ENCODE measurements around the gene RFTN2.
A peak's percentile ranks its signal among the peaks of the same experiment; 100 is the strongest.

RFTN2 gene

DNA sequence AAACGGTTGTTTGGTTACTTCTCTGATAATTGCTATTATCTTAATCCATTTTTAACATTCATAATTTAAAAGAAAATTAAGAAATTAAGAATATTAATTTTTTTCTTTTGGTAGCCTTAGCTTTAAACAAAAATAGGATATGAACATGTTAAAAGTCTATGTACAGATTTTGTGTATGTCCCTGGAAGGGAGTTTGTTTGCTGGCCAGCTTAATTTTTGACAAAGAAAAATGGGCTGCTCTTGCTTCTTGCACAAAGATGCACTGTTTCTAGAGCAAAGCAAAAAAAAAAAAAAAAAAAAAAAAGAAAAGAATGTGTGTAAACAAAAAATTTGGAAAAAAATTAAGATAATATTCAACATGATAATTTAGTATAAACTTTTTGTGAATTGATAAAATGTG lies 1.3 kb downstream of the RFTN2 start:
- Histone ChIP-seq H3K9me3 (ENCODE audit: control insufficient read depth, insufficient read depth, low read length) (no peaks in the 10 kb centered on the region), H3K27ac (ENCODE audit: low read depth, low read length) (no peak overlapping the region), H3K36me3 (ENCODE audit: control insufficient read depth, insufficient read depth, low read length) (no peaks in the 10 kb centered on the region), H3K9ac (ENCODE audit: low read depth, low read length) (no peak overlapping the region), H3K4me3 (ENCODE audit: low read depth, low read length) (no peak overlapping the region), H3K4me1 (ENCODE audit: control insufficient read depth, insufficient read depth, low read length) (peaks cover 29% of the 10 kb centered on the region), H3K27me3 (ENCODE audit: control insufficient read depth, insufficient read depth, low read length) (no peaks in the 10 kb centered on the region)

DNA sequence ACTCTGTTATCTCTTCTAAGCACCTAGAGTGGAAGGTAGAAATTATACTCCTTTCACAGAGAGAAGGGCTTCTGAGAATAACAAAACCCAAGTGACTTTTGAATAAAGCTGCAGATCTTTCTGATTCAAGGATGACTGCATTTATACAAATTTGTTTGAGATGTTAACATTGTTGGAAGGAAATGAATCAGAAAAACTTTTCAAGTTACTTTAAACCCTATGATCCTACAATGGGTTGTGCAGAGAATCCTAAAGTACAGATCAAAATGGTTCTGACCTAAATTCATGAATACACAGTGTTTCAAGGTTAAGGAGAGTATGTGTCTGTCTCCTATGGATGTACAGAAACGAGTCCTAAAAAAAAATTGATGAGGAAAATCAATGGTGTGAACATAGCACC lies 1.8 kb downstream of the RFTN2 start:
- no peaks in the 10 kb centered on the region for H3K9me3 ChIP-seq (ENCODE audit: control insufficient read depth, insufficient read depth, low read length)
- H3K4me1 ChIP-seq (ENCODE audit: control insufficient read depth, insufficient read depth, low read length) = peaks cover 29% of the 10 kb centered on the region
- no peaks in the 10 kb centered on the region for H3K36me3 ChIP-seq (ENCODE audit: control insufficient read depth, insufficient read depth, low read length)
- H3K9ac ChIP-seq (ENCODE audit: low read depth, low read length) = no peak overlapping the region
- H3K4me3 ChIP-seq (ENCODE audit: low read depth, low read length) = no peak overlapping the region
- H3K27ac ChIP-seq (ENCODE audit: low read depth, low read length) = no peak overlapping the region
- no peaks in the 10 kb centered on the region for H3K27me3 ChIP-seq (ENCODE audit: control insufficient read depth, insufficient read depth, low read length)

DNA sequence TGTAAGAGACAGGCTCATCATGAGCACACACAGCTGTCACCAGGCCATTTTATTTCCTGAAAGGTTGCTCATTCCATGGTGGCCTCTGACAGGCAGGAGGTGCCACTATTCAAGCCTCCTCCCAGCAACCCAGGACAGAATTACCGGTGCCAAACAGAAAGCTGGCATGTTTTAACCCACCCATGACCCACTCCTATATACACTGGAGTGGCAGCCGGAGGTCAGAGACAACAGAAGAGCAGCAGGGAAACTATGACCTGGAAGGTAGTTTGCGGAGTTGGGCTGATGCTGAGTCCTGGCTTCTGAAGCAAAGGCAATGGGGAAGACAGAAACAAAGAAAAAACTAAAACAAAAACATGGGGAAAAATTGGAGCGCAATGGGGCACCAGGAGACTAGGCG lies 2.3 kb downstream of the RFTN2 start:
- H3K4me3 ChIP-seq (ENCODE audit: low read depth, low read length) = no peak overlapping the region
- no peaks in the 10 kb centered on the region for H3K27me3 ChIP-seq (ENCODE audit: control insufficient read depth, insufficient read depth, low read length)
- H3K9ac ChIP-seq (ENCODE audit: low read depth, low read length) = no peak overlapping the region
- H3K27ac ChIP-seq (ENCODE audit: low read depth, low read length) = no peak overlapping the region
- H3K9me3 ChIP-seq (ENCODE audit: control insufficient read depth, insufficient read depth, low read length) = no peaks in the 10 kb centered on the region
- peaks cover 29% of the 10 kb centered on the region for H3K4me1 ChIP-seq (ENCODE audit: control insufficient read depth, insufficient read depth, low read length)
- H3K36me3 ChIP-seq (ENCODE audit: control insufficient read depth, insufficient read depth, low read length) = no peaks in the 10 kb centered on the region

DNA sequence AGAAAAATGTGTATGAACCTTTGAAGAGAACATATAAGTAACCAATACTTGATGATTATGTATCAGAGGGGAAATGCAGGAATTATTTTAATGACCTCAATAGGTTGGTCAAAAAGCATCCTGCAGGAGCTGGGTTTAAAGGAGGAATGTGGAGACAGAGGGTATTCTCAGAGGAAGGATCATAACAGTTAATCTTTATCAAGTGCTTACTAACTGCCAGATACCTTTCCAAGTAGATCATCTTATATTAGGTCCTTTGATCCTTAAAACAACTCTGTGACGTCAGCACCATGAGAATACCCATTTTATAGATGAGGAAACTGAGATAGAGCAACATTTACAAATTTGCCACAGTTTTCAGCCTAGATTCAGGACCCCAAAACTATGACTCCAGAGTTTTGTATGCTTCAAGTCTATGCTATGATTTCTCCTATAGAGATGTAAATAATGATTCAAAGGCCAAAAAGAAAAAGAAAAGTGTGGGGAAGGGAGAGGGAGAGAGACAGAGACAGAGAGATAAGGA lies 3.0 kb downstream of the RFTN2 start:
- Histone ChIP-seq H3K9ac (ENCODE audit: low read depth, low read length) (no peak overlapping the region), H3K4me3 (ENCODE audit: low read depth, low read length) (no peak overlapping the region), H3K9me3 (ENCODE audit: control insufficient read depth, insufficient read depth, low read length) (no peaks in the 10 kb centered on the region), H3K4me1 (ENCODE audit: control insufficient read depth, insufficient read depth, low read length) (peaks cover 32% of the 10 kb centered on the region), H3K27me3 (ENCODE audit: control insufficient read depth, insufficient read depth, low read length) (no peaks in the 10 kb centered on the region), H3K36me3 (ENCODE audit: control insufficient read depth, insufficient read depth, low read length) (no peaks in the 10 kb centered on the region), H3K27ac (ENCODE audit: low read depth, low read length) (no peak overlapping the region)

DNA sequence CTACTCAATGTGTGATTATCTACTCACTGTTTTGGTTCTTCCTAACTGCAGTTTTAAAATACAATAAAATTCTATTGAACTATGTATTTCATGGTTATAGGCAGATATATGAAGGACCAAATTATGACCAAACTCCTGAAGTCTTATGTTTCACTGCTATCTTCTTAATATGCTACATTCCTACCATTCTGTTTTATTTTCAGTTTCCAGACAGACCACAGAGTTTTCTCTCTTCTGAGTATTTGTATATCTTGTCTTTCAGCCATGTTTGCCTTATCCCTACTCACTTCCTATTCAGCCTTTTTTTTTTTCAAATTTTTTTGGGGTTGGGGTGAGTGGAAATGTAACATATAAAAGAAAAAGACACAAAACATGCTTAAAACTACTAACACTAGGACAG lies 6.3 kb downstream of the RFTN2 start:
- no peaks in the 10 kb centered on the region for H3K27me3 ChIP-seq (ENCODE audit: control insufficient read depth, insufficient read depth, low read length)
- no peak overlapping the region for H3K4me3 ChIP-seq (ENCODE audit: low read depth, low read length)
- H3K9me3 ChIP-seq (ENCODE audit: control insufficient read depth, insufficient read depth, low read length) = peaks cover 5% of the 10 kb centered on the region; the same call in 1 of the 2 replicates
- peaks cover 18% of the 10 kb centered on the region for H3K4me1 ChIP-seq (ENCODE audit: control insufficient read depth, insufficient read depth, low read length)
- no peaks in the 10 kb centered on the region for H3K36me3 ChIP-seq (ENCODE audit: control insufficient read depth, insufficient read depth, low read length)
- no peak overlapping the region for H3K27ac ChIP-seq (ENCODE audit: low read depth, low read length)
- H3K9ac ChIP-seq (ENCODE audit: low read depth, low read length) = no peak overlapping the region

DNA sequence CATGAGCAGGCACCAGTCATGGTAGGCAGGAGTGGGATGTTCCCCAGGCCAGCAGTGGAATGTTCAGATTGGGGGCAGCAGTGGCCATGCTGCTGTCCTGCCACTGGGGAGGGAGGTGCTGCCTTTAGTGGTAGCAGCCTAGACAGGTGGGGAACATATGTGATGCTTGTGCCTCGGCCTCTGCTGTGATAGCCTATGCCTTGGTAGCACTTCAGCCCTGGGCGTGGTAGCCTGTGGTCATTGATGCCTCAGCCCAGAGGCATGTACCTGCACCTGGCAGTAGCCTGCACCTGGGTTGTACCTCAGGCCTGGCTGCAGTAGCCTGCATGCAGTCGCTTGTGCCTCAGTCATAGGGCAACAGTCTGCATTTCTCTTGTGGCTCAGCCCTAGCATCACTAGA lies 7.1 kb downstream of the RFTN2 start:
- H3K9ac ChIP-seq (ENCODE audit: low read depth, low read length) = no peak overlapping the region
- no peak overlapping the region for H3K4me3 ChIP-seq (ENCODE audit: low read depth, low read length)
- peaks cover 12% of the 10 kb centered on the region for H3K4me1 ChIP-seq (ENCODE audit: control insufficient read depth, insufficient read depth, low read length)
- H3K9me3 ChIP-seq (ENCODE audit: control insufficient read depth, insufficient read depth, low read length) = peaks cover 5% of the 10 kb centered on the region; the same call in 1 of the 2 replicates
- H3K36me3 ChIP-seq (ENCODE audit: control insufficient read depth, insufficient read depth, low read length) = no peaks in the 10 kb centered on the region
- H3K27ac ChIP-seq (ENCODE audit: low read depth, low read length) = no peak overlapping the region
- no peaks in the 10 kb centered on the region for H3K27me3 ChIP-seq (ENCODE audit: control insufficient read depth, insufficient read depth, low read length)

DNA sequence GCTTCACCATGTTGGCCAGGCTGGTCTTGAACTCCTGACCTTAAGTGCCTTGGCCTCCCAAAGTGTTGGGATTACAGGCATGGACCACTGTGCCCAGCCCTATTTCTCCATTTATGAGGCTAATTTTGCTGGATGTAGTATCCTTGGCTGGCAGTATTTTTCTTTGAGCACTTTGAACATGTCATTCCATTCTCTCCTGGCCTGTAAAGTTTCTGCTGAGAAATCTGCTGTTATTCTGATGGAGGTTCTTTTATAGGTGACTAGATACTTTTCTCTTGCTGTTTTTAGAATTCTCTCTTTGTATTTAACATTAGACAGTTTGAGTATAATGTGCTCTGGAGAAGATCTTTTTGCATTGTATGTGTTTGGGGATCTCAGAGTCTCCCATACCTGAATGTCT lies 9.1 kb downstream of the RFTN2 start:
- Histone ChIP-seq H3K9me3 (ENCODE audit: control insufficient read depth, insufficient read depth, low read length) (peaks cover 5% of the 10 kb centered on the region; the same call in 1 of the 2 replicates), H3K4me3 (ENCODE audit: low read depth, low read length) (no peak overlapping the region), H3K9ac (ENCODE audit: low read depth, low read length) (no peak overlapping the region)

DNA sequence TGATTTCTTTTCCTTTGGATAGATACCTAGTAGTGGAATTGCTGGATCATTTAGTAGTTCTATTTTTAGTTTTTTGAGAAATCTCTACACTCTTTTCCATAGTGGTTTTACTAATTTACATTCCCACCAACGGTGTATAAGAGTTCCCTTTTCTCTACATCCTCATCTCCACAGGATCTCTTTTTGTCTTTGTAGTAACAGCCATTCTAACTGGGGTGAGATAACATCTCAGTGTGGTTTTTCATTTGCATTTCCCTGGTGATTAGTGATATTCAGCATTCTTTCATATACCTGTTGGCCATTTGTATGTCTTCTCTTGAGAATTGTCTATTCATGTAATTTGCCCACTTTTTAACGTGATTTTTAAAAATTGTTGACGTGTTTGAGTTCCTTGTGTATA lies 13.8 kb downstream of the RFTN2 start:
- no peaks in the 10 kb centered on the region for H3K36me3 ChIP-seq (ENCODE audit: control insufficient read depth, insufficient read depth, low read length)
- peaks cover 12% of the 10 kb centered on the region for H3K4me1 ChIP-seq (ENCODE audit: control insufficient read depth, insufficient read depth, low read length)
- H3K9ac ChIP-seq (ENCODE audit: low read depth, low read length) = no peak overlapping the region
- H3K27me3 ChIP-seq (ENCODE audit: control insufficient read depth, insufficient read depth, low read length) = no peaks in the 10 kb centered on the region
- no peak overlapping the region for H3K4me3 ChIP-seq (ENCODE audit: low read depth, low read length)
- H3K27ac ChIP-seq (ENCODE audit: low read depth, low read length) = peak overlapping the region; percentile 42
- H3K9me3 ChIP-seq (ENCODE audit: control insufficient read depth, insufficient read depth, low read length) = peaks cover 5% of the 10 kb centered on the region; the same call in 1 of the 2 replicates

More for the DNA sequence above, 9.1 kb downstream of the RFTN2 start:
- Histone ChIP-seq H3K27ac (ENCODE audit: low read depth, low read length) (no peak overlapping the region), H3K36me3 (ENCODE audit: control insufficient read depth, insufficient read depth, low read length) (no peaks in the 10 kb centered on the region), H3K4me1 (ENCODE audit: control insufficient read depth, insufficient read depth, low read length) (peaks cover 9% of the 10 kb centered on the region), H3K27me3 (ENCODE audit: control insufficient read depth, insufficient read depth, low read length) (no peaks in the 10 kb centered on the region)

DNA sequence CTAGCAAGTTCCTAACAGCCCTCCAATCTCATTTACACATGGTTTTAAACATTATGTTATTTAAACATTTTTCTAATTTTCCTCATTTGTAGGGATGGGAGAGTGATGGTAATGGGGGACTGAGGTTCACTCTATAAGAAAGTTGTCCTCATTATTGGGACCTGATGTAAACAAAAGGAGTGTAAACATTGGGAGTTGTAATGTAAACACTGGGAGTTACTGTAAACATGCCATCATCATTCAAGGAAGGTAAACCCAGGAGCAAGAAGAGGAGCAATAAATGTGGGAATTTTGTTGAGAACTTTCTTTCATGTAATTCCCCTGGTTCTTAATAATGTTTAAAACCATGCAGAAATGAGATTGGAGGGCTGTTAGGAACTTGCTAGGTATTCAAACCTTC lies 17.8 kb downstream of the RFTN2 start:
- H3K27ac ChIP-seq (ENCODE audit: low read depth, low read length) = peak overlapping the region; percentile 63
- H3K9me3 ChIP-seq (ENCODE audit: control insufficient read depth, insufficient read depth, low read length) = no peaks in the 10 kb centered on the region
- H3K9ac ChIP-seq (ENCODE audit: low read depth, low read length) = no peak overlapping the region
- H3K36me3 ChIP-seq (ENCODE audit: control insufficient read depth, insufficient read depth, low read length) = no peaks in the 10 kb centered on the region
- H3K4me1 ChIP-seq (ENCODE audit: control insufficient read depth, insufficient read depth, low read length) = peaks cover 12% of the 10 kb centered on the region
- no peak overlapping the region for H3K4me3 ChIP-seq (ENCODE audit: low read depth, low read length)
- H3K27me3 ChIP-seq (ENCODE audit: control insufficient read depth, insufficient read depth, low read length) = no peaks in the 10 kb centered on the region

DNA sequence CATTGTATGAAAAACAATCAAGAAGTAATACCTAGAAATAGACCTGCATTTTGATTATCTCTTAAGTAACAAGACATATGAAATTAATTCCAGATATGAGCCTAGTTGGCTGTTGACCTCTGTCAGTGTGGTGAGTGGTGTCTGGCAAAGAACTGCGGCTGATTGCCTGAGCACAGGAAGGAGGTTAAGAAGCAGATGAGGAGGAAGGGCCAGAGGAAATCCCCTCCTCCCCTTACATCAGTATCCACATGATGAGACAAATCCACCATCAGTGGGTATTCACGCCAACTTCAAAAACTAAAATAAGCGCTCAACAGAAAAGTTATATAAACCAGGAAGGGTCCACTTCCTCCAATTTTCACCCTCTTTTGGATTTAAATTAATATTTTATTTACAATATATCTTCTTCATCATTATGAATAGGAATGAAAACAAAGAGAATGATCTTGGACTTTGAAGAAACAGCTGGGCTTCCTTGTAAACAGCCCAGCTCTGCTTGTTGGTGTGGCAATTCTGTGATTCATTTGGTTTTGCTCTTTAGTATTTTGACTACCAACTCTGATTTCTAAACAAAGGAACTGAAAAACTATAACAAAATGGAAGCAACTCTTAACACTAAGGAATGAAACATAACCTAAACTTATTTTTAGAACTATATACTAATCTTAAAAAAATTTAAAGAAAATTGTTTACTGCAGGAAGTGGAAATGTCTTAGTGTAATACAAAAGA lies 27.3 kb downstream of the RFTN2 start:
- no peaks in the 10 kb centered on the region for H3K4me1 ChIP-seq (ENCODE audit: control insufficient read depth, insufficient read depth, low read length)
- no peak overlapping the region for H3K27ac ChIP-seq (ENCODE audit: low read depth, low read length)
- no peaks in the 10 kb centered on the region for H3K27me3 ChIP-seq (ENCODE audit: control insufficient read depth, insufficient read depth, low read length)
- H3K9me3 ChIP-seq (ENCODE audit: control insufficient read depth, insufficient read depth, low read length) = no peaks in the 10 kb centered on the region
- no peak overlapping the region for H3K9ac ChIP-seq (ENCODE audit: low read depth, low read length)
- no peaks in the 10 kb centered on the region for H3K36me3 ChIP-seq (ENCODE audit: control insufficient read depth, insufficient read depth, low read length)
- no peak overlapping the region for H3K4me3 ChIP-seq (ENCODE audit: low read depth, low read length)

DNA sequence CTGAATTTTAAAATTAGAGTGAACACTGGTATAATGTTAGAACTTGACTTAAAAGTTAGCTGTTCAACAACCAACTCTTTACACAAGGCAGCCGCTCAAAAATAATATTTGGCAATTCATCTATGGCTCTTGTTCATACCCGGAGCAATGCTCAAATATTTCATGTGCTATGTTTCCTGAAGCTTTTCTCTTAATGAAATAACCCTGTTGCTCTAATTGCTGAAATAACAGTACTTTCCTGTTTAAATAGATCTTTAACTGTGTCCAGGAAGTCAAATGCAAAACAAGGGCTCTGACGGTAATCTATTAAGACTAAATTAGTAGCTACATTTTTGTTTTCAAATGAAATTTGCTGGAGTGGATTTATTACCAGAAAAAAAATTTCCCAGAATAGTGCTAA lies 33.7 kb downstream of the RFTN2 start:
- Histone ChIP-seq H3K36me3 (ENCODE audit: control insufficient read depth, insufficient read depth, low read length) (no peaks in the 10 kb centered on the region), H3K4me3 (ENCODE audit: low read depth, low read length) (no peak overlapping the region), H3K9me3 (ENCODE audit: control insufficient read depth, insufficient read depth, low read length) (no peaks in the 10 kb centered on the region), H3K4me1 (ENCODE audit: control insufficient read depth, insufficient read depth, low read length) (peaks cover 8% of the 10 kb centered on the region), H3K9ac (ENCODE audit: low read depth, low read length) (no peak overlapping the region), H3K27ac (ENCODE audit: low read depth, low read length) (no peak overlapping the region), H3K27me3 (ENCODE audit: control insufficient read depth, insufficient read depth, low read length) (no peaks in the 10 kb centered on the region)

Data from HUES48 (cell line).